HG03280 (cell line): ENCODE results near the gene MCOLN2.
A peak's percentile ranks its signal among the peaks of the same experiment; 100 is the strongest.
"Not testable (repeated sequence)": the region's sequence is repeated elsewhere in the genome, so short reads cannot be mapped to it uniquely, and the experiment has no call there.

Experiments
- ATAC-seq: cut with Tn5 transposase; IDR thresholded peaks from one replicate; pipeline ENCODE4 v1.9.1; 2021; ENCODE audit warnings: mild to moderate bottlenecking, moderate library complexity; ENCODE audit not compliant: unreplicated experiment

The MCOLN2 gene

GRCh38 chr1:84996846-84997666, at the start of gene MCOLN2:
MCOLN2 (minus strand) TSS chr1:84997113; CDS start chr1:84996872, 241 bp downstream.
- ATAC-seq = peak; percentile 53

- no peak for ATAC-seq
Measured at GRCh38 chr1:85042413-85042812, 45.5 kb upstream of the MCOLN2 start.

- ATAC-seq = no peak
Measured at GRCh38 chr1:85041793-85042192, 44.9 kb upstream of the MCOLN2 start.

- ATAC-seq = no peak
Measured at GRCh38 chr1:85033221-85033620, 36.3 kb upstream of the MCOLN2 start.

- no peak for ATAC-seq
Measured at GRCh38 chr1:85030536-85030935, 33.6 kb upstream of the MCOLN2 start.

- no peak for ATAC-seq
Measured at GRCh38 chr1:85028151-85028550, 31.2 kb upstream of the MCOLN2 start.

GRCh38 chr1:85027242-85027983, 30.5 kb upstream of the MCOLN2 start:
- ATAC-seq = peak; percentile 76

GRCh38 chr1:85025940-85026339, 29.0 kb upstream of the MCOLN2 start:
- ATAC-seq = no peak

GRCh38 chr1:85024736-85025135, 27.8 kb upstream of the MCOLN2 start:
- ATAC-seq = no peak

GRCh38 chr1:85022700-85023099, 25.8 kb upstream of the MCOLN2 start:
- no peak for ATAC-seq

- ATAC-seq = no peak
Measured at GRCh38 chr1:85019994-85020393, 23.1 kb upstream of the MCOLN2 start.

GRCh38 chr1:85015826-85016225, 18.9 kb upstream of the MCOLN2 start:
- ATAC-seq = no peak

- not testable (repeated sequence) for ATAC-seq
Measured at GRCh38 chr1:85005641-85006040, 8.7 kb upstream of the MCOLN2 start.

- no peak for ATAC-seq
Measured at GRCh38 chr1:85001742-85002141, 4.8 kb upstream of the MCOLN2 start.

GRCh38 chr1:84998642-84999280, 1.8 kb upstream of the MCOLN2 start:
- ATAC-seq = no peak

- ATAC-seq = no peak
Measured at GRCh38 chr1:84997667-84998600, 1.0 kb upstream of the MCOLN2 start.

GRCh38 chr1:84995484-84996334, 1.2 kb downstream of the MCOLN2 start:
- ATAC-seq = peak; percentile 64

GRCh38 chr1:84991097-84991920, 5.6 kb downstream of the MCOLN2 start:
- no peak for ATAC-seq

- ATAC-seq = peak; percentile 43
Measured at GRCh38 chr1:84988588-84988987, 8.3 kb downstream of the MCOLN2 start.
